ENCODE data around the gene KATNAL1. TPM values are rescaled to one million over a fixed set of nuclear protein-coding genes. Genes with fewer than 3 reads are reported as not detected.
"Not testable (repeated sequence)": the region's sequence is repeated elsewhere in the genome, so short reads cannot be mapped to it uniquely, and the experiment has no call there.

Gene KATNAL1
- total and polyA plus RNA-seq, 4 donors = 2.4 to 20.5 (median 9.3) TPM

DNA sequence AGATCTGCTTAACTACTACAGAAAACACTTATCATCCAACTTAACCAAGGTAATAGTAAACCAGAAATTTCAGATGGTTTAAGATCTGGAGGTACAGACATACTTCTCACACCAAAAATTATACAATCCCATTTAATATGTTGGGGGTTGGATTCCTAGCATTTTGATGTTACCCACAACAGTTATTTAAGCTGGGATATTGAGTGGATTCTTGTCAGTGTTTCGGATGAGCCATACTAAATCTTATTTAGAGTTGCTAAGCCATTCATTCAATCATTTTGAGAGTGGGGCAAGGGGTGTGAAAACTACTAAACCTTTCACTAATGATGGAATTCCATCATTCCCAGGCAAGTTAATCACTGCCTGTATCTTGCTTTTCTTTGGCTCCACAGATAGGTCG lies 40.6 kb downstream of the KATNAL1 start:
- no peaks in the 10 kb centered on the region for H3K9me3 ChIP-seq (ENCODE audit: control insufficient read depth in 4 of 4, insufficient read depth in 3 of 4, low read length in 3 of 4)
- H3K4me3 ChIP-seq = no peak overlapping the region
- no peak overlapping the region for H3K27ac ChIP-seq (ENCODE audit: low read depth in 1 of 2, low read length in 1 of 2)
- H3K4me1 ChIP-seq (ENCODE audit: control insufficient read depth in 5 of 5, insufficient read depth in 5 of 5, low read length in 5 of 5) = no peaks in the 10 kb centered on the region
- no peaks in the 10 kb centered on the region for H3K27me3 ChIP-seq (ENCODE audit: control insufficient read depth in 3 of 3, insufficient read depth in 3 of 3, low read length in 2 of 3)
- DNase-seq (no peak), ATAC-seq (ENCODE audit: insufficient read depth, low FRiP score) (no peak)
- no peaks in the 10 kb centered on the region for H3K36me3 ChIP-seq (ENCODE audit: control insufficient read depth in 4 of 4, insufficient read depth in 4 of 4, low read length in 4 of 4)
- 91 to 93% methylated on average over 2 of the region's 2 CpGs for WGBS, 2 donors
- TF ChIP-seq, protein P1, sequence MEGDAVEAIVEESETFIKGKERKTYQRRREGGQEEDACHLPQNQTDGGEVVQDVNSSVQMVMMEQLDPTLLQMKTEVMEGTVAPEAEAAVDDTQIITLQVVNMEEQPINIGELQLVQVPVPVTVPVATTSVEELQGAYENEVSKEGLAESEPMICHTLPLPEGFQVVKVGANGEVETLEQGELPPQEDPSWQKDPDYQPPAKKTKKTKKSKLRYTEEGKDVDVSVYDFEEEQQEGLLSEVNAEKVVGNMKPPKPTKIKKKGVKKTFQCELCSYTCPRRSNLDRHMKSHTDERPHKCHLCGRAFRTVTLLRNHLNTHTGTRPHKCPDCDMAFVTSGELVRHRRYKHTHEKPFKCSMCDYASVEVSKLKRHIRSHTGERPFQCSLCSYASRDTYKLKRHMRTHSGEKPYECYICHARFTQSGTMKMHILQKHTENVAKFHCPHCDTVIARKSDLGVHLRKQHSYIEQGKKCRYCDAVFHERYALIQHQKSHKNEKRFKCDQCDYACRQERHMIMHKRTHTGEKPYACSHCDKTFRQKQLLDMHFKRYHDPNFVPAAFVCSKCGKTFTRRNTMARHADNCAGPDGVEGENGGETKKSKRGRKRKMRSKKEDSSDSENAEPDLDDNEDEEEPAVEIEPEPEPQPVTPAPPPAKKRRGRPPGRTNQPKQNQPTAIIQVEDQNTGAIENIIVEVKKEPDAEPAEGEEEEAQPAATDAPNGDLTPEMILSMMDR (IDR thresholded peaks at IDR 0.05; ENCODE audit: control extremely low read depth, extremely low read depth) = no peak
- H3K9ac ChIP-seq (ENCODE audit: insufficient read depth in 1 of 2, low read length in 2 of 2) = no peak overlapping the region

DNA sequence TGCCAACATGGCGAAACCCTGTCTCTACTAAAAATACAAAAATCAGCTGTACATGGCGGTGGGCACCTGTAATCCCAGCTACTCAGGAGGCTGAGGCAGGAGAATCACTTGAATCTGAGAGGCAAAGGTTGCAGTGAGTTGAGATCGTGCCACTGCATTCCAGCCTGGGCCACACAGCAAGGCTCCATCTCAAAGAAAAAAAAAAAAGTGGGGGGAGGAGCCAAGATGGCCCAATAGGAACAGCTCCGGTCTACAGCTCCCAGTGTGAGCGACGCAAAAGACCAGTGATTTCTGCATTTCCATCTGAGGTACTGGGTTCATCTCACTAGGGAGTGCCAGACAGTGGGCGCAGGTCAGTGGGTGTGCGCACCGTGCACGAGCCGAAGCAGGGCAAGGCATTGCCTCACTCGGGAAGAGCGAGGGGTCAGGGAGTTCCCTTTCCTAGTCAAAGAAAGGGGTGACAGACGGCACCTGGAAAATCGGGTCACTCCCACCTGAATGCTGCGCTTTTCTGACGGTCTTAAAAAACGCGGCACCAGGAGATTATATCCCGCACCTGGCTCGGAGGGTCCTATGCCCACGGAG lies 48.1 kb downstream of the KATNAL1 start:
- DNase-seq; ATAC-seq (ENCODE audit: insufficient read depth, low FRiP score); H3K9me3 ChIP-seq (ENCODE audit: control insufficient read depth in 4 of 4, insufficient read depth in 3 of 4, low read length in 3 of 4); H3K4me3 ChIP-seq; H3K27ac ChIP-seq (ENCODE audit: low read depth in 1 of 2, low read length in 1 of 2); H3K9ac ChIP-seq (ENCODE audit: insufficient read depth in 1 of 2, low read length in 2 of 2); H3K4me1 ChIP-seq (ENCODE audit: control insufficient read depth in 5 of 5, insufficient read depth in 5 of 5, low read length in 5 of 5); H3K27me3 ChIP-seq (ENCODE audit: control insufficient read depth in 3 of 3, insufficient read depth in 3 of 3, low read length in 2 of 3); H3K36me3 ChIP-seq (ENCODE audit: control insufficient read depth in 4 of 4, insufficient read depth in 4 of 4, low read length in 4 of 4): not testable (repeated sequence)
- 97 to 98% methylated on average over 21 to 22 of the region's 22 CpGs for WGBS, 2 donors

DNA sequence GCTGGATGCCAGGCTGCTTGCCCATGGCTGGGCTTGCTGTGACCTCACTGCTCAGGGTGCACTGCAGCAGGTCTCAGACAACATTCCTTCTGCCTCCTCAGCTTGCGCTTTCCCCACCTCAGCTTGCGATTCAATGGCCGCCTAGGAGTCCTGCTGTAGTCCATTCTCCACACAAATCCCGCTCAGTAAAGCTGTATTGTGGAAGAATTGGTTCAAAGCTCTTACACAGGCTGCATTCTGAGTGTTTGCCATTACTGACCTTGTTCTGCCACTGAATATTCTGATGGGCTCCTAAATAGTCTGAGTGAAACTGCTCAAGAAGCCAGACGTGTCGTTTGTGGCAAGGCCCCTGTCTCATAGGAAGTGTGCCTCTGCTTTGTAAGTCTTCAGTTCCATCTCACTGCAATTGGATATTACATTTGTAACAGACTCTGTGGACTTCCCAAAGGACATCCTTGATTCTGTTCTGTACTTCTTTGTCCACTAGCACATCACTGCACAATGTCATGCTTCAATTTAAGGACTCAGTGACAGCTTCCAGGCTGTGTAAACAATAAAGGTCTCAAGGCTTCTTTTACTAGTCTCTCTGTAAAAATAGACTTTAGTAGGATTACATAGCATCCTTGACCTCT lies 49.8 kb downstream of the KATNAL1 start:
- 77 to 87% methylated on average over 6 of the region's 6 CpGs for WGBS, 2 donors
- Histone ChIP-seq H3K4me3 (no peak overlapping the region), H3K36me3 (ENCODE audit: control insufficient read depth in 4 of 4, insufficient read depth in 4 of 4, low read length in 4 of 4) (peaks cover 0 to 6% (median 3%) of the 10 kb centered on the region in 4 donors), H3K9ac (ENCODE audit: insufficient read depth in 1 of 2, low read length in 2 of 2) (no peak overlapping the region), H3K27ac (ENCODE audit: low read depth in 1 of 2, low read length in 1 of 2) (no peak overlapping the region), H3K9me3 (ENCODE audit: control insufficient read depth in 4 of 4, insufficient read depth in 3 of 4, low read length in 3 of 4) (no peaks in the 10 kb centered on the region), H3K4me1 (ENCODE audit: control insufficient read depth in 5 of 5, insufficient read depth in 5 of 5, low read length in 5 of 5) (no peaks in the 10 kb centered on the region), H3K27me3 (ENCODE audit: control insufficient read depth in 3 of 3, insufficient read depth in 3 of 3, low read length in 2 of 3) (no peaks in the 10 kb centered on the region)
- no peak for ATAC-seq (ENCODE audit: insufficient read depth, low FRiP score)
- no peak for DNase-seq
- TF ChIP-seq, protein P1 (IDR thresholded peaks at IDR 0.05; ENCODE audit: control extremely low read depth, extremely low read depth) = no peak

DNA sequence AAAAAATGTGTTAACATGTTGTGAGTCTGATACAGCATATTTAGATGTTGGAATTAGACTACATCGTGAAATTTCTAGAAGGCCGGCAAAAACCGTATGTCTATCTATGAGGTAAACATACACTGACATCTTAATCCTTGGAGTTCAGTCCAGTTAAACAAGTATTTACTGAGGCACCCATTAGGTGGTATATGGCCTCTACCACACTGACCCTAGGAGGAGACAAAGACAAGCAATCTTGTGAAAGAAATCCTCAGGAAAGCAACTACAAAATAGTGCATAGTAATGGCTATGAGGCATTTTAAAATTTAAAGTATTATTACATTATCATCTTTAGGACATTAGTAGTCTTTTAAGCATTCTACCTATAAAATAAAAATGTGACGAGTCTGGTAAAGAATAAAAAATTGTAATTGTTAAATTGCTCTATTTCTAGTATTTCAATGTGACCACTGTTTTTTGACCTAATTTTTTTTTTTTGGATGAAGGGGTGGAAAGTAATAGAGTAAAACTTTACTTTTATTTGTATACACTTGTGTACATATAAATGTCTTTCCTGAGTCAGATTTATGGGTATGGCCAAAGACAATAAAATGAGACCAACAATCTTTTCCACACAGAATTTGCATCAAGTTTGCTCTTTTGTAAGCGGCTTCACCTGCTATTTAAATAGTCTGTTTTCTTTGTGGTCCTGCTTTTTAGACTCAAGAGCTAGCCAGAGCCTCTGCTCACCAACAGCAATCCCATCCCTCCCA lies 50.5 kb downstream of the KATNAL1 start:
- no peak overlapping the region for H3K27ac ChIP-seq (ENCODE audit: low read depth in 1 of 2, low read length in 1 of 2)
- H3K27me3 ChIP-seq (ENCODE audit: control insufficient read depth in 3 of 3, insufficient read depth in 3 of 3, low read length in 2 of 3) = no peaks in the 10 kb centered on the region
- ATAC-seq (ENCODE audit: insufficient read depth, low FRiP score) (no peak), DNase-seq (peak in 1 of 3 donors; percentile 15)
- H3K9ac ChIP-seq (ENCODE audit: insufficient read depth in 1 of 2, low read length in 2 of 2) = no peak overlapping the region
- peaks cover 0 to 6% (median 3%) of the 10 kb centered on the region in 4 donors for H3K36me3 ChIP-seq (ENCODE audit: control insufficient read depth in 4 of 4, insufficient read depth in 4 of 4, low read length in 4 of 4)
- TF ChIP-seq, protein P1 (IDR thresholded peaks at IDR 0.05; ENCODE audit: control extremely low read depth, extremely low read depth) = no peak
- no peak overlapping the region for H3K4me3 ChIP-seq
- WGBS, 2 donors = 95% methylated on average over 5 of the region's 5 CpGs
- no peaks in the 10 kb centered on the region for H3K4me1 ChIP-seq (ENCODE audit: control insufficient read depth in 5 of 5, insufficient read depth in 5 of 5, low read length in 5 of 5)
- no peaks in the 10 kb centered on the region for H3K9me3 ChIP-seq (ENCODE audit: control insufficient read depth in 4 of 4, insufficient read depth in 3 of 4, low read length in 3 of 4)

Data from lung (tissue), 12 donors.